GM18868 (cell line): ENCODE data around the gene PRR29.

Experiments used
- ATAC-seq: cut with Tn5 transposase; IDR thresholded peaks from one replicate; pipeline ENCODE4 v1.9.1; 2021; ENCODE audit warnings: mild to moderate bottlenecking, moderate library complexity; ENCODE audit not compliant: unreplicated experiment

Gene PRR29

DNA sequence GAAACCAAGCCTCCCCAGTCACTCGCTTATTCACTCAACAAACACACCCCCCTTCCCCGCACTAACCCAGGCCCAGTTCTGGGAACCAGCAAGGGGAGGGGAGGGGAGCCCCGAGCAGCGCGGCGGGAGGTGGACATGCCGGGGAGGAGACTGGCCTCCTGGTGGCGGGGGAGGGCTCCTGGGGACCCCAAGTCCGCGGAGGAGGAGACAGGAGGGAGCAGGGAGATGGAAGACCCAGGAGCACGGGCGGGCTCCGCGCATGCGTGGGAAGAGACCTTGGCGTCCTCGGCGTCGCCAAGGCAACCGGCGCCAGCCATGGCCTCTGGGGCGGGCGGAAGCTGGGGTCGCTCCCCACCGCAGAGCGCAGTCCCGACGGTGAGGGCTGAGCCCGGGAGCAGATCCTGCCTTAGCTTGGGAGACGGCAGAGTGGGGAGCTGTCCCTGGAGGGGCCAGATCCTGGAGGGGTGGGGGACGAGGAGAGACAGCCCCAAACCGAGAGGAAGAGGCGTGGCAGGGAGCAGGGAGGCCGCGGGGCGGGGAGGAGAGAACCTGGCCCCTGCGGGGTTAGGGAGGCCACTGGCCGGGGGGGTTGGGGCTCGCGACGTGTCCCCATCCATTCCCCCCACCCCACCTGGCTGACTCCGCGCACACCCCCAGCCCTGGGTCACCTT, at the start of gene PRR29:
TSS of gene PRR29 (plus strand) at position 302 of the 671 bp plus-strand sequence. CDS start at position 316, 14 bp downstream.
- ATAC-seq, result peak; percentile 56

DNA sequence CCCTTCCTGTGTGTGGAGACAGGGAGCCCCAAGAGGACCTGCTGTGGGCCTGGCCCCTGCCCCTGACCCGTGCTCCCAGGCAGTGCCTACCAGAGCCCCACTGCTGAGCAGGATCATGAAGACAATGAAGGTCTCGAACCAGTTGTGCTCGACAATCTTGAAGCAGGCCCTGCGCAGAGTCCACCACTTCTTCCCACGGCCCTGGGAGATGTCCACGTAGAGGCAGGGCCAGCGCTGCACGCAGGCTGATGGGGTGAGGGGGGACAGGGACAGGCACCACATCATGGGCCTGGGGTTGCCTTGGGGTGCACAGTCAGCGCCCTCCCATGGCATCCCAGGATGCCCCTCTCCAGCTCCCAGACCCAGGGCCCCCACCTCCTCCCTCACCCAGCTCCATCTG, 49.6 kb upstream of the PRR29 start:
- ATAC-seq, result no peak

- no peak for ATAC-seq
Observed at GRCh38 chr17:63949576-63950250, 48.4 kb upstream of the PRR29 start.

DNA sequence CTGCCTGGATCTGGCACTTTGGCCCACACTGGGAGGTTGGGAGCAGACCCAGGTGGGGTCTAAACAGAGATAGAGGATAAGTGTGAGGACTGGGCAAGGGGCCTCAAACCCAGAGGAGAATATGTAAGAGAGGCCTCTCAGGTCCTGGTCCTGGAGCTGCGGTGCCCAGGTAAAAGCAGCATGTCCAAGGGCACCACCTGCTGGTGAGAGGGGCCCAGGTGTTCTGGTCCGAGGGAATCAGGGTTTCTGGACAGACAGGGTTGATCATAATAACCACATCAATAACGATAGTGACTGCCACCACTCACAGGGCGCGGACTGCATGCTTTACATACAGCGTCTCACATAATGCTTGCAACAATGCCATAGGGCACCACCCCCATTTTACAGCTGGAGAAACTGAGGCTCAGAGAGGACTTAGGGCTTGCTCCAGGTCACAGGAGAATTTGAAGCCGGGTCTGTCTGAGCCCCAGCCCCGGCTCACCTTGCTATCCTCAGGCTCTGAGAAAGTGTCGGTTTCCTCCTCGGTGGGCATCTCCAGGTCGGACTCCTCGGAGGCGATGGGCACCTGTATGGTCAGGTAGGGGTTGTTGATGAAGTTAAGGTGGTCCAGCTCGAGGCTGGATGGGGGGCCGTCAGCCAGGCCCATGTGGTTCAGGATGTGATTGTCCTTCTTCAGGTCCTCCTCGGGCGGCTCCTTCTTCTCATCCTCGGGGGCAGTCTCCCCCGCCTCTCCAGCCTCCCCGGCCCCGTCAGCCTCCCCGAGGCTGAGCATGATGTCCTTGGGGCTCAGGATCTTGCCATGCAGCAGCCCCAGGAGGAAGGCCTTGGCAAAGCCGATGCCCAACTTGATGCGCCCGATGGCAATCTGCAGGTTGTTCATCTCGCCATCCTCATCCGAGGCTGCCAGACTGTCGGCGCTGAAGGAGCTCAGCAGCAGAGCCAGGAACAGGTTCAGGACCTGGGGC, 46.9 kb upstream of the PRR29 start:
- ATAC-seq, result no peak

GRCh38 chr17:63954402-63955063, 43.6 kb upstream of the PRR29 start:
- ATAC-seq, result no peak

DNA sequence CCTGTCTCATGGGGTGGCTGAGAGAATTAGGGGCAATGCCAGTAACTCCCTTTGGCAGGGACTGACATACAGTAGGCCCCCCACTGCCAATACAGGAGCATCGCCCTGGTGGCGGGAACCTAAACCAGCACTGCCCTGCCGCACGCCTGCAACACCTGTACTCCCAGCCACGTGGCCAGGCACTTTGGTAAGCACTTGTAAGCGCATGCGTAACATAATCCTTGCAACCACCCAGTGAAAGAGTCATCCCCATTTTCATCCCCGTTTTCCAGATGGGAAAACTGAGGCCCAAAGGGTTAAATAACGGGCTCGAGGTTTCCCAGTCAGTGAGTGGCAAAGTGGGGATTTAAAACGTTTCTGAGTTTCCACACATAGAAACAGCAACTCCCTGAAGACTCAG, 42.9 kb upstream of the PRR29 start:
- no peak for ATAC-seq

- no peak for ATAC-seq
Observed at GRCh38 chr17:63955791-63956190, 42.4 kb upstream of the PRR29 start.

DNA sequence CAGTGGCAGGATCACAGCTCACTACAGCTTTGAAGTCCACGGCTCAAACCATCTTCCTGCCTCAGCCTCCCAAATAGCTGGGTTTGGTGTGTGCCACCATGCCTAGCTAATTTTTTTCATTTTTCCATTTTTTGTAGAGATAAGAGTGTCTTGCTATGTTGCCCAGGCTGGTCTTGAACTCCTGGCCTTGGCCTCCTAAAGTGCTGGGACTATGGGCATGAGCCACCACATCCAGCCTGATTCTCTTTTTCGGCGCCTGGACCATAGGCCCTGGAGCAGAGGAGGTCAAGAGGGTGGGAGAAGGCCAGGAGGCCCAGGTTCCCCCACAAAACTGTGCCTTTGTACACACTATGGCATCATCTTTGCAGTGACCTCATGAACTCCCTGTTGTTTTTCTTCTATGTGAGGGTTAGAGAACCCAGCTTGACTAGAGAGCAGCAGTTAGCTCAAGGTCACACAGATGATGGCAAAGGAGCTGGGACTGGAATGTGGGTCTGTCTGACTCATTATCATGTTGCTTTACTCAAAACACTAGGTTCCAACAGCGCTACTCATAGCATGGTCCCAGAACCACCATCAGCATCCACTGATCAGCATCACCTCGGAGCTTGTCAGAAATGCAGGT, 41.7 kb upstream of the PRR29 start:
- no peak for ATAC-seq

- ATAC-seq, result no peak
Observed at GRCh38 chr17:63960006-63960405, 38.1 kb upstream of the PRR29 start.

DNA sequence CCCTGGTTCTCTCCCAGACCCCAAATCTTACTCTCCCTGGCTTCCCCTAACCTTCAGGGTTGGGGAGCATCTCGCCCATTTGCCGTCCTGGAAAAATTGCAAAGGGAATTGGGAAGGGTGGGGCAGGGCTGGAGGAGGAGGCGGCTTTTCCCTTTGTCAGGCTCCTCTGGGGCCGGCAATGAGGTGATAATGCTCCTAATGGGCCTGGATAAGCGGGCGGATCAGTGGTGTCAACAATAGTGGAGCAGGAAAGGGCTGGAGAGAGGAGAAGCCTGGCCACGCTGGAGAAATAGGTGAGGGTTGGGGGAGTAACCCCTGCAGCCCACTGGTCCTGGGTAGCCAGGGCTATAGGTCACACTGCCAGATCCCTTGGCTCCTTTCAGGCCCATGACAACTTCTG, 37.7 kb upstream of the PRR29 start:
- no peak for ATAC-seq

DNA sequence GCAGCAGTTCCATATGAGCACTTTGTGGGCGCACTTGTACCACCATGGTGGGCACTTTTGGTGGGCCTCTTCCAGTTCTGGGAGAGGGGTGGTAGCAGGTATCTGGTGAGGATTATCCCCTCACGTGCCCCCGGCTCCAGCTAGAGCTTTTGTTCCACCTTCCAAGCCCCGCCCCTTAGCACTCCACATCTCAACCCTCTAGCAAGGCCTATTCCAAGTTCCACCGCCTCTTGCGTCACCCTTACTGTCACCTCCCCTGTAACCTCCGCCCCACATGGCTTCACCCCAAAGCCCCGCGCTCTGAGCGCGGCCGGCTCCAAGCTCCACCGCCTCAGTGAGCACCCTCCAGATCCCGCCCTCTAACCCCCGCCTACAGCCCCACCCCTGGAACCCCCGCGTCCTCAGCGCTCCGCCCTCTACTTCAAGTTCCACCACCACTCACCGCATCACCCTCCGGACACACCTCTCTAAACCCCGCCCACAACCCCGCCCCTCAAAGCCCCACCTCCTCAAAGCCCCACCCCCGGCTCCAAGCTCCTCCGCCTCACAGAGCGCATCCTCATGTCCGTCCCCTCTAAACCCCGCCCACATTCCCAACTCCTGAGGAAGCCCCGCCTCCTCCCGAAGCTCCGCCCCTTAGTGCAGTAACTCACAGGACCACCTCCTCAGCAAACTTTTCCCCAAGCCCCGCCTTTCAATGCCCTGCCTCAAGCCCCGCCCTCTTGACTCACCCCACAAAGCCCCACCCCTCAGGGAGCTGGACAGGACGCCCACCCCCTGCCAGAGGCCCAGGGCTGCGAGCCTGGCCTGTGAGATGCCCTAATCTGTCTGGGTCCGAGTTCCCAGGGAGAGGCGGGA, 36.6 kb upstream of the PRR29 start:
- ATAC-seq, result no peak

DNA sequence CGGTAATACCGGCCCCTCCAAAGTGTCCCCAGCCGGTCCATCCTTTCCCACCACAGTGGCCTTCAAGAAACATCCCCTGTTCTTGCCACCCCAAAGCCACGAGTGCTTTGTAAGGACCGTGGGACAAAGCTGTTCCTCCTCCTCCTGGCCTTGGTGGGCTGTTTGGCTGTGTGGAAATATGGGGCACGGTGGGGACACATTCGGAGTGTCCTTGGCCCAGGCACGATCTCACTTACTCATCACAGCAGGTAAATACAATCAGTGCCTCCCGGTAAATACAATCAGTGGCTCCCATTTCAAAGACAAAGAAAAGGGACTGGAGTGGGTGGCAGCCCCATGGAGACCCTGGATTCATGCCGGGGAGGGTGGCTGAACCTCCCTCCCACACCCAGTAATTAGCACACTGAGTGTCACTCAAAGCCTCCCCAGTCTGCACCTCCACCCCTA, 35.8 kb upstream of the PRR29 start:
- ATAC-seq, result no peak

- ATAC-seq, result no peak
Observed at GRCh38 chr17:63963123-63963522, 35.0 kb upstream of the PRR29 start.

GRCh38 chr17:63966646-63967264, 31.4 kb upstream of the PRR29 start:
- peak; percentile 63 for ATAC-seq

DNA sequence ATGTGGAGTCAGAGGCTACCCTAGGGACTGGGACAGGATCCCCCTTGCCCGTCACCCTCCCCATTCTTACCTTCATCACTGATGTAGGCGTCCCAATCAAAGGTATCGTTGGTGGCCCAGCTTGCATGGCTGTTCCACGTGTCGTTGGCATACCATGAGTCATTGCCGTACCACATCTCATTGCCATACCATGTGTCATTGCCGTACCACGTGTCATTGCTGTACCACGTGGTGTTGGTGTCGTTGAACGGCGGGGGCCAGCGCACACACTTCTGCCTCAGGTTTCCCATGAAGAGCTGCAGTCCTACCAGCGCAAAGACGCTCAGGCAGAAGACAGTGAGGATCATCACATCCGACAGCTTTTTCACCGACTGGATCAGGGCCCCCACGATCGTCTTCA, 30.2 kb upstream of the PRR29 start:
- ATAC-seq, result no peak

DNA sequence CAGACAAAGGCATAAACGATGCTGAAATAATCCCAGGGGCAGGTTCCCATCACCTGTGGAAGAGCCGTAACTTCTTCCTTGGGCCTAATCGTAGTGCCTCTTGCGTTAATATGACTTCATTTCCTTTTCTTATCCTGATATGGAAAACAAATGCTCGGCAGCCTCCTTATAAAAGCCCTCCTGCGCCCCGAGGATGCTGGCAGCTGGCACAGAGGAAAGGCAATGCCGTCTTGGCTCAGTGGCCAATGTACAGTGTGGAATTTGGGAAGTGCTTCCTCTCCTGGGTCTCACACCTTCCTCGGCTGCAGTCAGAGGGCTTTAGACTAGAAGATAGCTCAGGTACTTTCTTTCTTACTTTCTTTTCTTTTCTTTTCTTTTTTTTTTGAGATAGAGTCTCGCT, 28.9 kb upstream of the PRR29 start:
- ATAC-seq, result no peak

DNA sequence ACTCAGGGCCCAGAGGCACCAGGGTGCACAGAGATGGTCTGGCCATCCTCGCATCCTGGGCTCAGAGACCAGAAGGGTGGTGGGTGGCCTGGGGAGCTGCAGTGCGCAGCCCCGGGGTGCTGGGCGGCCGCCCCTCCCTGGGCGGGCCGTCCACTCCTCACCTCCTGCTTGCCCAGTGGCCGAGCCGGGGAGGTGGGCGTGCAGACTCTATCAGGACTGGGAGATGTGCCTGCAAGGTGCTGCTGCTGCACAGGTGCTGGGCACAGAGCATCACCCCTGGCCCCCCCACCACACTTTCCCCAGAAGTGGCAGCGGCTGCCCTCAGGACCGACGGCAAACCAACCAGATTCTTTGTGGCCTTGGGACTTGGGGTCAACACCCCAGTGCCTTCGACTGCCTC, 25.4 kb upstream of the PRR29 start, which contains the start of gene SCN4A:
TSS of gene SCN4A (minus strand) at position 123 of the 400 bp plus-strand sequence. CDS start at position 46, 77 bp downstream.
- ATAC-seq, result no peak

DNA sequence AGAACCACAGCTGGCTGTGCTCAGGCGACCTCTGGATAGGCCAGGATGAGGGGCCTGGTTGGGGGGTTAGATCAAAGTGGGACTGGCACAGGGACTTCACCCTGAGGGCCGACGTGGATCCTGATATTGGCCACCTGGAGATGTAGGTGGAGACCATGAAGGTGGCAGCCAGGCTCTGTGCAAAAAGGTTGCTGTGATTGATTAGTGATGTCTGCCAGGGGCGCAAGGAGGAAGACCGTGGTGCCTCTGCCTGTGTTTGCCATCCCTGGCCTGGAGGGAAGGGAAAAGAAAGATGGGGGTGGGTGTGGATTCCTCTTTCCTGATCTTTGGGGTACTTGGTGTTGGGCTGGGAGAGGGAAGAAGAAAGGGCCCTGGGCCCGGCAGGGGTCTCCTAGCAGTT, 24.9 kb upstream of the PRR29 start:
- ATAC-seq, result no peak
